H1 (cell line): Measurements from ENCODE around the gene TMEM139.

Experiments used
- EZH2 ChIP-seq: fragments of 200-600 bp; sonication (generic); IDR thresholded peaks from 2 replicates; pipeline ENCODE4 v1.7.1; 2012; ENCODE audit warnings: low read depth, mild to moderate bottlenecking, moderate library complexity, low read length, inconsistent platforms; ENCODE audit not compliant: severe bottlenecking
- FOSL1 ChIP-seq: IDR thresholded peaks from 2 replicates; pipeline ENCODE4 v1.6.1; 2011; ENCODE audit warnings: mild to moderate bottlenecking, low read depth, low read length, moderate library complexity; ENCODE audit not compliant: insufficient read depth
- JUN ChIP-seq: IDR thresholded peaks from 2 replicates; pipeline ENCODE4 v1.6.1; 2011; ENCODE audit warnings: low read depth, mild to moderate bottlenecking, improper control_type of control experiment, low read length
- POLR2A ChIP-seq, 2 experiments: IDR thresholded peaks; 1 replicate in 1 of 2; 2 replicates in 1 of 2; pipeline ENCODE4 v1.6.1; 2011; ENCODE audit warnings: low read depth in 2 of 2, low read length in 2 of 2, mild to moderate bottlenecking in 2 of 2; ENCODE audit errors: control extremely low read depth in 1 of 2
- POLR2AphosphoS5 ChIP-seq: IDR thresholded peaks from 2 replicates; pipeline ENCODE4 v1.6.1; 2011; ENCODE audit warnings: low read depth, low read length
- RAD21 ChIP-seq, 2 experiments: IDR thresholded peaks in 1 of 2; conservative IDR thresholded peaks in 1 of 2; 2 replicates each; pipeline ENCODE4 v1.6.1; 2011; ENCODE audit warnings: low read depth in 2 of 2, low read length in 2 of 2, improper control_type of control experiment in 1 of 2, inconsistent platforms in 1 of 2, mild to moderate bottlenecking in 1 of 2, moderate library complexity in 1 of 2
- TF ChIP-seq, protein P1 (sequence below), 3 experiments: IDR thresholded peaks; 1 replicate in 2 of 3; 2 replicates in 1 of 3; pipeline versions ENCODE4 v1.5.1 to v1.6.1; 2011; ENCODE audit warnings: low read length in 3 of 3, mild to moderate bottlenecking in 3 of 3, inconsistent platforms in 2 of 3, low read depth in 1 of 3, moderate library complexity in 1 of 3; ENCODE audit not compliant: insufficient read depth in 1 of 3; ENCODE audit errors: control extremely low read depth in 1 of 3

DNA sequence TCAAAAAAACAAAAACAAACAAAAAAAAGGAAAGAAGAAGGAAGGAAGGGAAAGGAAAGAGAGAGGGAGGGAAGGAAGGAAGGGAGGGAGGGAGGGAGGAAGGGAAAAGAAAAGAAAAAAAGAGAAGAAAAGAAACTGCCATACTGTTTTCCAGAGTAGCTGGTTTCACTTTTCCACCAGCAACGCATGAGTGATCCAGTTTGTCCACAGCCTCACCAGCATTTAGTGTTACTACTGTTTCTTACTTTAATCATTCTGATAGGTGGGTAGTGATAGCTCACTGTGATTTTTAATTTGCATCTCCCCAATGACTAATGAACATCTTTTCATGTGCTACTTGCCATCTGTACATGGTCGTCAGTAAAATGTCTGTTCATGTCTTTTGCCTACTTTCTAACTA is 11.9 kb upstream of the TMEM139 start:
- TF ChIP-seq POLR2A (IDR thresholded peaks at IDR 0.05; ENCODE audit: control extremely low read depth in 1 of 2, low read depth in 2 of 2, low read length in 2 of 2) (no peak), FOSL1 (no peak), EZH2 (no peak), POLR2AphosphoS5 (no peak), JUN (no peak), RAD21 (IDR thresholded peaks at IDR 0.05 in 1 of 2, conservative IDR thresholded peaks at IDR 0.05 in 1 of 2; ENCODE audit: low read depth in 2 of 2, low read length in 2 of 2) (no peak)
- TF ChIP-seq, protein P1, sequence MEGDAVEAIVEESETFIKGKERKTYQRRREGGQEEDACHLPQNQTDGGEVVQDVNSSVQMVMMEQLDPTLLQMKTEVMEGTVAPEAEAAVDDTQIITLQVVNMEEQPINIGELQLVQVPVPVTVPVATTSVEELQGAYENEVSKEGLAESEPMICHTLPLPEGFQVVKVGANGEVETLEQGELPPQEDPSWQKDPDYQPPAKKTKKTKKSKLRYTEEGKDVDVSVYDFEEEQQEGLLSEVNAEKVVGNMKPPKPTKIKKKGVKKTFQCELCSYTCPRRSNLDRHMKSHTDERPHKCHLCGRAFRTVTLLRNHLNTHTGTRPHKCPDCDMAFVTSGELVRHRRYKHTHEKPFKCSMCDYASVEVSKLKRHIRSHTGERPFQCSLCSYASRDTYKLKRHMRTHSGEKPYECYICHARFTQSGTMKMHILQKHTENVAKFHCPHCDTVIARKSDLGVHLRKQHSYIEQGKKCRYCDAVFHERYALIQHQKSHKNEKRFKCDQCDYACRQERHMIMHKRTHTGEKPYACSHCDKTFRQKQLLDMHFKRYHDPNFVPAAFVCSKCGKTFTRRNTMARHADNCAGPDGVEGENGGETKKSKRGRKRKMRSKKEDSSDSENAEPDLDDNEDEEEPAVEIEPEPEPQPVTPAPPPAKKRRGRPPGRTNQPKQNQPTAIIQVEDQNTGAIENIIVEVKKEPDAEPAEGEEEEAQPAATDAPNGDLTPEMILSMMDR (IDR thresholded peaks at IDR 0.05; ENCODE audit: control extremely low read depth in 1 of 3, insufficient read depth in 1 of 3, low read depth in 1 of 3, low read length in 3 of 3): no peak
